IPS-15b (cell line): ENCODE results near the gene SLC23A3.
A peak's percentile ranks its signal among the peaks of the same experiment; 100 is the strongest.
"Not testable (repeated sequence)": the region's sequence is repeated elsewhere in the genome, so short reads cannot be mapped to it uniquely, and the experiment has no call there.

Source experiments
- H3K27me3 ChIP-seq: one replicate; pipeline ENCODE4 v1.6.1; 2013; ENCODE audit warnings: low read length; ENCODE audit not compliant: control insufficient read depth, insufficient read depth
- H3K36me3 ChIP-seq: one replicate; pipeline ENCODE4 v1.6.1; 2013; ENCODE audit warnings: low read length; ENCODE audit not compliant: control insufficient read depth, insufficient read depth
- H3K4me1 ChIP-seq: one replicate; pipeline ENCODE4 v1.6.1; 2013; ENCODE audit warnings: mild to moderate bottlenecking, low read length; ENCODE audit not compliant: control insufficient read depth, insufficient read depth
- H3K4me3 ChIP-seq: one replicate; pipeline ENCODE4 v1.5.1; 2013; ENCODE audit warnings: low read depth, low read length
- H3K9ac ChIP-seq: one replicate; pipeline ENCODE4 v1.6.1; 2013; ENCODE audit warnings: low read depth, mild to moderate bottlenecking, low read length
- H3K9me3 ChIP-seq: one replicate; pipeline ENCODE4 v1.6.1; 2013; ENCODE audit warnings: mild to moderate bottlenecking, low read length; ENCODE audit not compliant: control insufficient read depth, insufficient read depth

SLC23A3 gene

DNA sequence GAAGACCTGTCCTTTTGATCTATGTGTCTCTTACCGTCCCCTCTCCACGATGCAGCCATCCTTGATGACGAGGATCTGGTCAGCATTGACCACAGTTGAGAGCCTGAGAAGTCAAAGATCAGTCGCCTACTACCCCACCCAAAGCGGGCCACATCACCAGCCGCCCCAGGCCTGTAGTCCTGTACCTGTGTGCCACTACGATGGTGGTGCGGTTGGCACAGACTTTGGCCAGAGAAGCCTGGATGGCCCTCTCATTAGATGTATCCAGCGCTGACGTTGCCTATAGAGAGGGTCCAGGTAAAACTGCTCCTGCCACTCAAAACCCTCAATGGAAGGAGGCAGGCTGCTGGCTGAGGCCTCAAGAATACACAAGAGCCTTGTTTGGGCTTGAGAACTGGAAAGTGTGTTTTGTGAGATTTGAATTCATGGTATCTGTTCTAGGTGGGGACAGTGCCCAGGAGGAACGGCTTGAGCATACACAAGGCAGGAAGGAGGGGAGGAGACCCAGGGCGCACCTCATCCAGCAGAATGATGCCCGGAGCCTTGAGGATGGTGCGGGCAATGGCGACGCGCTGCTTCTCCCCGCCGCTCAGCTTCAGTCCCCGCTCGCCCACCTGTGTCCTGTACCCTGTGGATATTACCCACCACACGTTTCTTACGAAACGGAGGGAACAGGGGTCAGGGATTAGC is 40.5 kb upstream of the SLC23A3 start:
- Histone ChIP-seq H3K4me3 (no peak overlapping the region), H3K9ac (no peak overlapping the region), H3K9me3 (no peaks in the 10 kb centered on the region), H3K4me1 (peaks cover 5% of the 10 kb centered on the region), H3K36me3 (peaks cover 29% of the 10 kb centered on the region), H3K27me3 (no peaks in the 10 kb centered on the region)

DNA sequence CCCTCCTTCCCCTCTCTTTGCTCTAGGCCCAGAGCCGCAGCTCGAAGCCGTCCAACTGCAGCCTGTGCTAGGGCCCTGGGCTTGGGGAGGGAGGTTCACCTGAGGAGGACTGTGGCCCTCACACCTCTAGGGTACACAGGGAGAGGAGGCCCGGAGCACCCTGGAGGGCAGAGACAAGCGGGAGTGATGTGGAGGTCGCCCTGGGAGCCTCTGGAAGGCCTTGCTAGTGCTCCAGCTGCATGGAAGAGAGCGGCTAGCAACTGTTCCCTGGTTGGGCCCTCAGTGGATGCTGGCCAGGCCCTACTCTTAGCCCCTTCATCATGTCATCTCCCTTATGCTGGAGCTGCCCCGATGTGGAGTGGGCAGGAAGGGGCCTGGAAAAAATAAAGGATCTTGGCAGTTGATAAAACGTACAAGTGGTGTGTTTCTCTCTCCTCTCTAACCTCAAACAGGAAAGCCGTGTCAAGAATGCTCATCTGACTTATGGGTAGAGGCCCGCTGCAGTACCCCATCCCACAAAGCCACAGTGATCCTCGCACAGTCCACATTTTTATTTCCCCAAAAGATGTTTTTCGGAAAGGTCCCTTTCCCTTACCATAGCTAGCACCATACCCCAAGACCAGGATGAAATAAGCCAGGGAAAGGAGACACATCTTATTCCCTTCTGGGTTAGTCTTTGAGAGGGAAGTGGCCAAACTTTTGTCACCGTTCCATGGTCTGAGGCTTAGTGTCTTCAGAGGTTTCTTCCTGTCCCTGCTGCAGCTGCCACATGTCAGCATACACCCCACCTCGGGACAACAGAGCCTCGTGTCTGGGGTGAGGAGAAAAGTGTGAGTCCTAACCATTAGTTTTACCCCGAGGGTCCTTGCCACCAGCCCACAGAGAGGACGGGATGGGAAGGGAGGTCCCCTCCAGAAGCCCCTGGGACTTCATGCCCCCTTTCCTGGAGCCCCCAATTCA is 39.7 kb upstream of the SLC23A3 start:
- Histone ChIP-seq H3K9ac (no peak overlapping the region), H3K4me1 (peaks cover 5% of the 10 kb centered on the region), H3K9me3 (no peaks in the 10 kb centered on the region), H3K27me3 (no peaks in the 10 kb centered on the region), H3K36me3 (peaks cover 28% of the 10 kb centered on the region), H3K4me3 (no peak overlapping the region)

DNA sequence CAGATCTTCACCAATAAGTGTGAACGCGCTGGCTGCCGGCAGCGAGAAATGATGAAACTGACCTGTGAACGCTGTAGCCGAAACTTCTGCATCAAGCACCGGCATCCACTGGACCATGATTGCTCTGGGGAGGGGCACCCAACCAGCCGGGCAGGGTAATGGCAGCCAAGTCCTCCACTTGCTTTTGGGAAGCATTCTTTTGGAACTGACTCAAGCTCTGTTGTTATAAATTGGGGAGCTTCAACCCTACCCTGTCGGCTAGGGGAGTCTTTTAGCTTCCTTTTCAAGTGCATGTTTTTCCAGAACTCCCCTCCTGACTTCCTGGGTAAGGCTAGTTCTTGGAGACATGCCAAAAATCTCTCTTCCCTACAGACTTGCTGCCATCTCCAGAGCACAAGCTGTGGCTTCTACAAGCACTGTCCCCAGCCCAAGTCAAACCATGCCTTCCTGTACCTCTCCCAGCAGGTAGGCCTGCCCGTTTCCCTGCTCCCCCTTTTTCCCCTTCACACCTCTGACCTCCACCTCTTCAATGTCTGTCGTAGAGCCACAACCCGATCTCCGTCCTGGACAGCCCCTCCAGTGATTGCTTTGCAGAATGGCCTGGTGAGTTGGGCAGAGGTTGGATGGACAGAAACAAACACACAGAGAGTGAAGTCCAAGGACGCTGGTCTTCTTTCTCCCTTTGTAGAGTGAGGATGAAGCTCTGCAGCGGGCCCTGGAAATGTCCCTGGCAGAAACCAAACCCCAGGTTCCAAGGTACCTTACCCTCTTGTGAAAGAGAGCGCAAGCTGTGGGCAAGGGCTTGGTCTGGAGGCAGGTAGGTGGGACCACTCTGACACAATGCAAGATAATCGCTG is 38.3 kb upstream of the SLC23A3 start:
- Histone ChIP-seq H3K9ac (no peak overlapping the region), H3K4me3 (no peak overlapping the region), H3K9me3 (no peaks in the 10 kb centered on the region), H3K4me1 (peaks cover 5% of the 10 kb centered on the region), H3K27me3 (no peaks in the 10 kb centered on the region), H3K36me3 (peaks cover 25% of the 10 kb centered on the region)

DNA sequence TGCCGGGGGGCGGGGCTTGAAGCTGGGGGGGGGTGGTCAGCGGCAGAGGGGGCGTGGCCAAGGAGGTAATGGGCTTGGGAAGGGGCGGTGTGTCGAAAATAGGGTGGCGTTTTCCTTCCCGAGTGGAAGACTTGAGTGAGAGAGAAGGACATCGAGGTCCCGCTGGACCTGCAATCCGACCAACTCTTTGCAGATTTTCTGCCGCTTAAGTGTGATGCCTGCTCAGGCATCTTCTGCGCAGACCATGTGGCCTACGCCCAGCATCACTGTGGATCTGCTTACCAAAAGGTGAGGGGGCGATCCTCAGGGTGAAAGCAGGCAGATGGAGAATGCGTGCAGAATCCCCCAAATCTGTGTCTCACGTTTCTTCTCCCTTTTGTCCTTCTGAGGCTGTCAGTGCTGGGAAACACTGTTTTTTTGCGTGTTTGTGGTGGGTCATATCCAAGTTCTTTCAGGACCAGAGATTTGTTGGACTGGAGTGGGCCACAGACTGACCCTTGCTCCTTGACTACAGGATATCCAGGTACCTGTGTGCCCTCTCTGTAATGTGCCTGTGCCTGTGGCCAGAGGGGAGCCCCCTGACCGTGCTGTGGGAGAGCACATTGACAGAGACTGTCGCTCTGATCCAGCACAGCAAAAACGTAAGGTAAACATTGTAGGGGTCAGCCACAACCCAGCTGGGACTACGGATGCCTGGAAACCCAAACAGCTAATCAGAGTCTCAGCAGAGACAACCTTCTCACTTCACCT is 37.5 kb upstream of the SLC23A3 start:
- Histone ChIP-seq H3K9me3 (no peaks in the 10 kb centered on the region), H3K4me1 (peaks cover 5% of the 10 kb centered on the region), H3K27me3 (no peaks in the 10 kb centered on the region), H3K9ac (peak overlapping the region; percentile 65), H3K4me3 (peak overlapping the region; percentile 87), H3K36me3 (peaks cover 24% of the 10 kb centered on the region)

DNA sequence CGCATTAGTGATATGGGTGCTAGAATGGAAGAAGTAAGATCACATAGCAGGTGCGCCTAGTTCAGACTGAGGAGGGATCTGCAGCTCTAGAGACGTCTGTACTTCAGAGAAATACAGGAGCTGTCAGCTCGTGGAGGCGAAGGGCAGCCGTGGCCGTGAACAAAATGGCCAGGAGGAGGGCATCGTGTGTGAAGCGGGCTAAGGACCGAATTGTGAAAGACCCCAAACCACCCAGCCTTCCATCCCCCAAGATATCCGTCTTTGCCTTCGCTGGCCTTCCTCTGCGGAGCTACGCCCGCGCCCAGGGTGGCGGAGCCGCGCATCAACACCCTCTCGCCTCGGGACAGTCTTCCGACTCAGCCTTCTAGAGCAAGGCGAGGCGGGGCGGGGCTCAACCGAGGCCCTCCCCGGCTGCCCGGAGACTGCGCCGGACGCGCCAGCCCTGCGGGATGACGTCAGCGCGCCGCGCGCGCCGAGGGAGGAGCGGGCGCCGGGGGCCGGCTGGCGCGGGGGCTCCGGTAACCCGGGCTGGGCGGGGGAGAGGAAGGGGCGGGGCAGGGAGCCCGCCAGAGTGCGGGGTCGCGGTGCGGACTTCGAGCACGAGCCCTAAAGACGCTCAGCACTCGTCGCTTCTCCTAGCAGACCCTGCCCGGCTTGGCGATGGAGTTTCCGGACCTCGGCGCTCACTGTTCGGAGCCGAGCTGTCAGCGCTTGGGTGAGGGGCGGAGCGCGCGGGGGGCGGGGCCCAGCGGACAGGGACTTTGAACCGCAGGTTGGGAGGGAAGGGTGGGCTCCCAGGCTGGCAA is 36.7 kb upstream of the SLC23A3 start, which contains the start of gene ZFAND2B:
Gene ZFAND2B, plus strand, starts transcription at position 455 of the 806 bp plus-strand sequence. Its CDS starts 206 bp downstream, at position 661.
- Histone ChIP-seq H3K4me3 (peak within 1 kb of the TSS; percentile 93), H3K9me3 (no peaks in the 10 kb centered on the region), H3K27me3 (no peaks in the 10 kb centered on the region), H3K4me1 (peaks cover 5% of the 10 kb centered on the region), H3K36me3 (peaks cover 20% of the 10 kb centered on the region), H3K9ac (peak within 1 kb of the TSS; percentile 85)

DNA sequence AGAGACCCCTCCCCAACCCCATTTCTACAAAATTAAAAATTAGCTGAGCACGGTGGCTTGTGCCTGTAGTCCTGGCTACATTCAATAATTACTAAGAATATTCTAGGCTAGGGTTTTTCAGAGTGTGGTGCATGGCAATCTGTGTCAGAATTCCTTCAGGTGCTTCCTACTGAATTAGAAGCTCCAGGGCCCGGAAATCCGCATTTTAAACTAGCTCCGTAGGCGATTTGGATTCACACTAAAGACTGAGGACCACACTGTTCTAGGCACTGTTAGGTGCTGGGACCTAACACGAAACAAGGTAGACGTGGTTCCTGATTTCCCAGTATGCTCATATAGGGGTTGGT is 36.1 kb upstream of the SLC23A3 start:
- peak overlapping the region; percentile 85 for H3K9ac ChIP-seq
- no peaks in the 10 kb centered on the region for H3K27me3 ChIP-seq
- H3K4me1 ChIP-seq = peaks cover 5% of the 10 kb centered on the region
- H3K4me3 ChIP-seq = peak overlapping the region; percentile 93
- H3K36me3 ChIP-seq = peaks cover 20% of the 10 kb centered on the region
- H3K9me3 ChIP-seq = no peaks in the 10 kb centered on the region

DNA sequence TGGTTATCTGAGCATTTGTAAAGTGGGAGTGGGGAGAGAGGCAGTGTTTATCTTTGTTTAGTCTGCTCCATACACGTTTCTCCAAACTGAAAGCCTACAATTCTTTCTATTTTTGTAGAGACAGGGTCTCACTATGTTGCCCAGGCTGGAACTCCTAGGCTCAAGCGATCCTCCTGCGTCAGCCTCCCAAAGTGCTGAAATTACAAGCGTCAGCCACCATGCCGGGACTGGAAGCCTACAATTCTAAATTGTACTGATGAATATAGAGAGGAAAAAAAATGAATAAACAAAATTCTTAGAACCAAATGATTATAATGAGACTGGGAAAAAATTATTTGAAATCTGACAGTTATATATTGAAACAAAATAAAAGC is 35.3 kb upstream of the SLC23A3 start:
- Histone ChIP-seq H3K4me3 (no peak overlapping the region), H3K27me3 (no peaks in the 10 kb centered on the region), H3K4me1 (peaks cover 5% of the 10 kb centered on the region), H3K9me3 (no peaks in the 10 kb centered on the region), H3K9ac (no peak overlapping the region), H3K36me3 (peaks cover 12% of the 10 kb centered on the region)

DNA sequence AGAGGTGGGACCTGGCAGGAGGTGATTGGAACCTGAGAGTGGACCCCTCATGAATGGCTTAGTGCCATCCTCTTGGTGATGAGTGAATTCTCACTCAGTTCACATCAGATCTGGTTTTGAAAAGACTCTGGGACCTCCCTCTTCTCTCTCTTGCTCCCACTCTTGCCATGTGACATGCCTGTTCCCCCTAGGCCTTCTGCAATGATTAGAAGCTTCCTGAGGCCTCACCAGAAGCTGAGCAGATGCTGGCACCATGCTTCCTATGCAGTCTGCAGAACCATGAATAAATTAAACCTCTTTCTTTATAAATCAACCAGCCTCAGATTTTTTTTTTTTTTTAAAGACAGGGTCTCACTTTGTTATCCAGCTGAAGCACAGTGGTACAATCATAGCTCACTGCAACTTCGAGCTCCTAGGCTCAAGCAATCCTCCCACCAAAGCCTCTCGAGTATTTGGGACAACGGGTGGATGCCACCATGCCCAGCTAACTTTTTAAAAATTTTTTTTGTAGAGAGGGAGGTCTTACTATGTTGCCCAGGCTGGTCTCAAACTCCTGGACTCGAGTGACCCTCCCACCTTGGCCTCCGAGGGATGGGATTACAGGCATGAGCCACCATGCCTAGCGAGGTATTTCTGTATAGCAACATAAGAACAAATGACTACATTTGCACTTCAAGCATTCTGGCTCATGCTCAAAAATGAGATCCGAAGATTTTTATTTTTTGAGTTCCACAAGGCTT is 34.8 kb upstream of the SLC23A3 start:
- Histone ChIP-seq H3K36me3 (peaks cover 9% of the 10 kb centered on the region), H3K4me3 (no peak overlapping the region), H3K9ac (no peak overlapping the region), H3K4me1 (peaks cover 5% of the 10 kb centered on the region), H3K27me3 (no peaks in the 10 kb centered on the region), H3K9me3 (no peaks in the 10 kb centered on the region)

DNA sequence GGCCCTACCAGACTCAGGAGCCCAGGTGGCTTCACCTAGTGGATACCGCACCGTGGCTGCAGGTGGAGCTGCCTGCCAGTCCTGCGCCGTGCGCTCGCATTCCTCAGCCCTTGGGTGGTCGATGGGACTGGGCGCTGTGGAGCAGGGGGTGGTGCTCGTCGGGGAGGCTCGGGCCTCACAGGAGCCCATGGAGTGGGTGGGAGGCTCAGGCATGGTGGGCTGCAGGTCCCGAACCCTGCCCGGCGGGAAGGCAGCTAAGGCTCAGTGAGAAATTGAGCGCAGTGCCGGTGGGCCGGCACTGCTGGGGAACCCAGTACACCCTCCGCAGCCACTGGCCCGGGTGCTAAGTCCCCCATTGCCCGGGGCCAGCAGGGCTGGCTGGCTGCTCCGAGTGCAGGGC is 31.5 kb upstream of the SLC23A3 start:
- H3K4me1 ChIP-seq, H3K9ac ChIP-seq, H3K4me3 ChIP-seq, H3K9me3 ChIP-seq, H3K36me3 ChIP-seq, H3K27me3 ChIP-seq: not testable (repeated sequence)
